Measurements from ENCODE around the gene ENO2.

ENO2 gene

DNA sequence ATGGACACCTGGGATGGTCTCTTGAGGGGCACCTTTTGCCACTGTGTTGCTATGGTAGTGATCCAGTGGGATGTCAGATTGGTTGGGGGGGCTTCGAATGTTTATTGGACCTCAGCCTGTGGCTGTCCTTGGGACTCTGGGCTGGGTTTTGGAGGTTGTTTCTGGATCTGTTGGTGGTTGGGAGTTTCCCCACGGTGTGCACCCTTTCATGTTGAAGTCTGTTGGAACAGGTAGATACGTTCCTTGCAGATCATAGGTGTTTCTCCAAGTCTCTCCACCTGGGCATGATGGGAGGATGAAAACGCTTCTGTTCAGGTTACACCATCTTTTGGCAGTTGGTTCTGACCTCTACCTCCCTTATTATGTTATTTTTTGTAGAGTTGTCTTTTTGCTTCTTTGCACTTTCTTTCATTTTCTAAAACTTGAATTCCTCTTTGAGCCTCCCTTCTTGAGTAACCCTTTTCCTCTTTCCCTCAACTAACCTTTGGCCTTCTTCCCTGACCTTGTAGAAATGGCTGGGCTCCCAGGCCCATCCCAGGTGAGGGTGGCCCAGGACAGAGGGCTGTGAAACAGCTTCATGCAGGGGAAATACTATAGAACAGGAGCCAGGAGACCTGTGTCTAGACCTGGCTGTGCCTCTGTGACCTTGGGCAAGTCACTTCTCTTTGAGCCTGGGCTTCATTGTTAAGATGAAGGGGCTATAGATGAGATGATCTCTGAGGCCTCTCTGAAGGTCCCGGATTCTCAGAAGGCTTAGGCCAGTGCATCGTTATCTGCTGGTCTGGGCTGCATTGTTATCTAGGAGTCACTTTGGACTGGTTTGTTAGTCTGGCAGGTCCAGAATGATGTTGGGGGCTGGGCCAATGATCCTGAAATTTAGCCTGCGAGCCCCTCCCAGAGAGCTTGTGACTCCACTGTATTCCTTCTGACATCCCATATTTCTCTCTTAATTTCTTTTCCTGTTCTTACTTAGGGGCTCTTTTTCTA is 15.4 kb downstream of the ENO2 start:
- no peak overlapping the region for H4K91ac ChIP-seq (ENCODE audit: low read depth, low read length, poor library complexity)
- no peak overlapping the region for H4K8ac ChIP-seq (ENCODE audit: low read depth, low read length)
- H3K4me1 ChIP-seq (ENCODE audit: control insufficient read depth in 2 of 2, insufficient read depth in 1 of 2, low read depth in 1 of 2, low read length in 2 of 2) = peaks cover 18 to 28% of the 10 kb centered on the region in 2 donors
- no peak overlapping the region for H2BK15ac ChIP-seq (ENCODE audit: low read length)
- no peak overlapping the region for H3K23ac ChIP-seq (ENCODE audit: low read depth, low read length, poor library complexity)
- no peak overlapping the region for H3K27ac ChIP-seq (replicated peaks; ENCODE audit: low read length)
- no peaks in the 10 kb centered on the region for H3K27me3 ChIP-seq (ENCODE audit: control insufficient read depth in 3 of 3, insufficient read depth in 3 of 3, low read depth in 1 of 3, low read length in 3 of 3)
- H2AFZ ChIP-seq (ENCODE audit: low read length) = no peak overlapping the region
- peak overlapping the region; percentile 76 for H3K4me2 ChIP-seq (ENCODE audit: insufficient read depth, low read length, poor library complexity, severe bottlenecking)
- H3K79me1 ChIP-seq (ENCODE audit: low read depth, low read length) = peaks cover 1% of the 10 kb centered on the region
- no peak overlapping the region for H2BK120ac ChIP-seq (ENCODE audit: low read depth, low read length)
- DNase-seq (ENCODE audit: low spot score) = no peak
- WGBS, 2 donors (ENCODE audit: extremely low coverage in 2 of 2, insufficient read length in 2 of 2, insufficient replicate concordance in 1 of 2) = no CpG with 5 or more reads among the region's 7 CpGs
- no peaks in the 10 kb centered on the region for H3K9me3 ChIP-seq (replicated peaks in 1 of 2; ENCODE audit: control insufficient read depth in 2 of 2, insufficient read depth in 1 of 2, low read depth in 1 of 2, low read length in 2 of 2)
- H3K18ac ChIP-seq (ENCODE audit: low read length) = no peak overlapping the region
- H2BK12ac ChIP-seq (ENCODE audit: low read length) = no peak overlapping the region
- H3K4me3 ChIP-seq (ENCODE audit: low read length in 2 of 2) = peak overlapping the region; percentile 77 to 88
- no peak overlapping the region for H3K4ac ChIP-seq (ENCODE audit: low read length)
- peak overlapping the region; percentile 87 for H3K9ac ChIP-seq (ENCODE audit: low read depth, low read length, poor library complexity)
- no peak overlapping the region for H2AK5ac ChIP-seq (ENCODE audit: low read depth, low read length)
- H3K36me3 ChIP-seq (replicated peaks in 1 of 2; ENCODE audit: control insufficient read depth in 2 of 2, insufficient read depth in 2 of 2, low read length in 2 of 2) = peaks cover 12 to 49% of the 10 kb centered on the region in 2 donors
- H2BK5ac ChIP-seq (ENCODE audit: low read length) = peak overlapping the region; percentile 55
- H3K14ac ChIP-seq (ENCODE audit: low read length) = no peak overlapping the region

DNA sequence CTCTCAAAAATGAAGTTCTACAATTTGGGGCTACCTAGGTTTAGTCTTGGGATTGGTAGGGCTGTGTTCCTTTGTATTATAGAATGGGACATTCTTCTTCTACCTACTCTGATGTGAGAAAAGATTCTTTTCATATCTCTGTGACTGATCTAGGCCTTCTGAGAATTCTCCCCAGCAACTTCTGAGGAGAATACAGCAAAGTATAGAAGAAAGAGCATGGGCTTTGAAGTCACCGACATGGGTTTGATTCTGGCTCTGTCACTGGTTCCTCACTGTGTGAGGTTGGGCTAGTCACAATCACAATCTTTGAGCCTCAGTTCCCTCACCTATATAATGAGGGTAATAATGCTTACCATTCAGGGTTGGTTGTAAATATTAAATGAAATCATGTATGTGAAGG is 18.4 kb downstream of the ENO2 start:
- Histone ChIP-seq H2BK120ac (ENCODE audit: low read depth, low read length) (no peak overlapping the region), H2BK12ac (ENCODE audit: low read length) (no peak overlapping the region), H3K4ac (ENCODE audit: low read length) (no peak overlapping the region), H3K23ac (ENCODE audit: low read depth, low read length, poor library complexity) (no peak overlapping the region), H3K9me3 (replicated peaks in 1 of 2; ENCODE audit: control insufficient read depth in 2 of 2, insufficient read depth in 1 of 2, low read depth in 1 of 2, low read length in 2 of 2) (no peaks in the 10 kb centered on the region), H4K91ac (ENCODE audit: low read depth, low read length, poor library complexity) (no peak overlapping the region), H3K4me2 (ENCODE audit: insufficient read depth, low read length, poor library complexity, severe bottlenecking) (no peak overlapping the region), H3K79me1 (ENCODE audit: low read depth, low read length) (peaks cover 5% of the 10 kb centered on the region), H3K14ac (ENCODE audit: low read length) (no peak overlapping the region), H4K8ac (ENCODE audit: low read depth, low read length) (no peak overlapping the region), H3K4me1 (ENCODE audit: control insufficient read depth in 2 of 2, insufficient read depth in 1 of 2, low read depth in 1 of 2, low read length in 2 of 2) (peaks cover 8 to 13% of the 10 kb centered on the region in 2 donors), H3K27ac (replicated peaks; ENCODE audit: low read length) (no peak overlapping the region), H2AK5ac (ENCODE audit: low read depth, low read length) (no peak overlapping the region), H3K36me3 (replicated peaks in 1 of 2; ENCODE audit: control insufficient read depth in 2 of 2, insufficient read depth in 2 of 2, low read length in 2 of 2) (peaks cover 29 to 72% of the 10 kb centered on the region in 2 donors), H2BK5ac (ENCODE audit: low read length) (no peak overlapping the region), H3K18ac (ENCODE audit: low read length) (no peak overlapping the region), H2BK15ac (ENCODE audit: low read length) (no peak overlapping the region), H3K27me3 (ENCODE audit: control insufficient read depth in 3 of 3, insufficient read depth in 3 of 3, low read depth in 1 of 3, low read length in 3 of 3) (no peaks in the 10 kb centered on the region), H3K4me3 (ENCODE audit: low read length in 2 of 2) (no peak overlapping the region), H3K9ac (ENCODE audit: low read depth, low read length, poor library complexity) (no peak overlapping the region), H2AFZ (ENCODE audit: low read length) (no peak overlapping the region)
- WGBS, 2 donors (ENCODE audit: extremely low coverage in 2 of 2, insufficient read length in 2 of 2, insufficient replicate concordance in 1 of 2) = no CpG with 5 or more reads among the region's 1 CpG
- no peak for DNase-seq (ENCODE audit: low spot score)

DNA sequence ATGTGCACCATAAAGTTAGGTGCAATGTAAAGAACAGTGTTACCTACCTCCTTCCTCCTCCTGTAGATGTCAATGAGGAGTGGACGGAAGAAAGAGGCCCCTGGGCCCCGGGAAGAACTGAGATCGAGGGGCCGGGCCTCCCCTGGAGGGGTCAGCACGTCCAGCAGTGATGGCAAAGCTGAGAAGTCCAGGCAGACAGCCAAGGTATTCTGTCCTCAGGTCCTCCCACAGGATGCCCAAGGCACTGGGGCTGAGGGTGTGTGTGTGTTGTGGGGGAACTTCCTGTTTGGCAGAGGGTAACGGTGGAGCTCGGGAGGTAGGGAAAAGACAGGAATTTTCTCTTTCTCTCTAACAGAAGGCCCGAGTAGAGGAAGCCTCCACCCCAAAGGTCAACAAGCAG is 19.7 kb downstream of the ENO2 start:
- Histone ChIP-seq H3K9ac (ENCODE audit: low read depth, low read length, poor library complexity) (no peak overlapping the region), H3K4me2 (ENCODE audit: insufficient read depth, low read length, poor library complexity, severe bottlenecking) (no peak overlapping the region), H3K9me3 (replicated peaks in 1 of 2; ENCODE audit: control insufficient read depth in 2 of 2, insufficient read depth in 1 of 2, low read depth in 1 of 2, low read length in 2 of 2) (no peaks in the 10 kb centered on the region), H2BK5ac (ENCODE audit: low read length) (no peak overlapping the region), H4K8ac (ENCODE audit: low read depth, low read length) (no peak overlapping the region), H3K79me1 (ENCODE audit: low read depth, low read length) (peaks cover 12% of the 10 kb centered on the region), H2BK120ac (ENCODE audit: low read depth, low read length) (no peak overlapping the region), H3K14ac (ENCODE audit: low read length) (no peak overlapping the region), H2AFZ (ENCODE audit: low read length) (no peak overlapping the region), H3K18ac (ENCODE audit: low read length) (no peak overlapping the region), H3K23ac (ENCODE audit: low read depth, low read length, poor library complexity) (no peak overlapping the region), H2BK15ac (ENCODE audit: low read length) (no peak overlapping the region), H3K27me3 (ENCODE audit: control insufficient read depth in 3 of 3, insufficient read depth in 3 of 3, low read depth in 1 of 3, low read length in 3 of 3) (no peaks in the 10 kb centered on the region), H4K91ac (ENCODE audit: low read depth, low read length, poor library complexity) (no peak overlapping the region), H3K4me3 (ENCODE audit: low read length in 2 of 2) (no peak overlapping the region), H3K36me3 (replicated peaks in 1 of 2; ENCODE audit: control insufficient read depth in 2 of 2, insufficient read depth in 2 of 2, low read length in 2 of 2) (peaks cover 35 to 82% of the 10 kb centered on the region in 2 donors), H3K4me1 (ENCODE audit: control insufficient read depth in 2 of 2, insufficient read depth in 1 of 2, low read depth in 1 of 2, low read length in 2 of 2) (peaks cover 12 to 13% of the 10 kb centered on the region in 2 donors), H3K4ac (ENCODE audit: low read length) (no peak overlapping the region), H2BK12ac (ENCODE audit: low read length) (no peak overlapping the region), H3K27ac (replicated peaks; ENCODE audit: low read length) (no peak overlapping the region), H2AK5ac (ENCODE audit: low read depth, low read length) (no peak overlapping the region)
- no CpG with 5 or more reads among the region's 8 CpGs for WGBS, 2 donors (ENCODE audit: extremely low coverage in 2 of 2, insufficient read length in 2 of 2, insufficient replicate concordance in 1 of 2)
- DNase-seq (ENCODE audit: low spot score) = no peak

DNA sequence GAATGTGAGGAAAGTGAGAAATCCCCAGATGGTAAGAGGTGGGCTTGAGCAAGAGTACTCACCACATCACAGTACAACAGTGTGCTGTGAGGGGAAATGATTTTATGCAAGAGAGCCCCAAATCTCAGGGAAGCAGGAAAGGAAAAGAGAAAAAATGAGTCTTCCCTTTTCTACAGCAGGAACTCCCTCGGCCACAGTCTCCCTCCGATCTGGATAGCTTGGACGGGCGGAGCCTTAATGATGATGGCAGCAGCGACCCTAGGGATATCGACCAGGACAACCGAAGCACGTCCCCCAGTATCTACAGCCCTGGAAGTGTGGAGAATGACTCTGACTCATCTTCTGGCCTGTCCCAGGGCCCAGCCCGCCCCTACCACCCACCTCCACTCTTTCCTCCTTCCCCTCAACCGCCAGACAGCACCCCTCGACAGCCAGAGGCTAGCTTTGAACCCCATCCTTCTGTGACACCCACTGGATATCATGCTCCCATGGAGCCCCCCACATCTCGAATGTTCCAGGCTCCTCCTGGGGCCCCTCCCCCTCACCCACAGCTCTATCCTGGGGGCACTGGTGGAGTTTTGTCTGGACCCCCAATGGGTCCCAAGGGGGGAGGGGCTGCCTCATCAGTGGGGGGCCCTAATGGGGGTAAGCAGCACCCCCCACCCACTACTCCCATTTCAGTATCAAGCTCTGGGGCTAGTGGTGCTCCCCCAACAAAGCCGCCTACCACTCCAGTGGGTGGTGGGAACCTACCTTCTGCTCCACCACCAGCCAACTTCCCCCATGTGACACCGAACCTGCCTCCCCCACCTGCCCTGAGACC is 21.2 kb downstream of the ENO2 start:
- no peak overlapping the region for H2BK12ac ChIP-seq (ENCODE audit: low read length)
- no peak overlapping the region for H3K18ac ChIP-seq (ENCODE audit: low read length)
- no peak overlapping the region for H3K14ac ChIP-seq (ENCODE audit: low read length)
- H2AK5ac ChIP-seq (ENCODE audit: low read depth, low read length) = no peak overlapping the region
- H3K36me3 ChIP-seq (replicated peaks in 1 of 2; ENCODE audit: control insufficient read depth in 2 of 2, insufficient read depth in 2 of 2, low read length in 2 of 2) = peaks cover 40 to 84% of the 10 kb centered on the region in 2 donors
- WGBS, 2 donors (ENCODE audit: extremely low coverage in 2 of 2, insufficient read length in 2 of 2, insufficient replicate concordance in 1 of 2) = no CpG with 5 or more reads among the region's 14 CpGs
- no peak overlapping the region for H4K8ac ChIP-seq (ENCODE audit: low read depth, low read length)
- H3K27me3 ChIP-seq (ENCODE audit: control insufficient read depth in 3 of 3, insufficient read depth in 3 of 3, low read depth in 1 of 3, low read length in 3 of 3) = no peaks in the 10 kb centered on the region
- no peak overlapping the region for H3K27ac ChIP-seq (replicated peaks; ENCODE audit: low read length)
- no peak overlapping the region for H3K9ac ChIP-seq (ENCODE audit: low read depth, low read length, poor library complexity)
- H2BK15ac ChIP-seq (ENCODE audit: low read length) = no peak overlapping the region
- no peaks in the 10 kb centered on the region for H3K9me3 ChIP-seq (replicated peaks in 1 of 2; ENCODE audit: control insufficient read depth in 2 of 2, insufficient read depth in 1 of 2, low read depth in 1 of 2, low read length in 2 of 2)
- no peak overlapping the region for H2AFZ ChIP-seq (ENCODE audit: low read length)
- H3K23ac ChIP-seq (ENCODE audit: low read depth, low read length, poor library complexity) = peak overlapping the region; percentile 100
- H2BK120ac ChIP-seq (ENCODE audit: low read depth, low read length) = no peak overlapping the region
- H3K4ac ChIP-seq (ENCODE audit: low read length) = no peak overlapping the region
- peaks cover 12% of the 10 kb centered on the region for H3K79me1 ChIP-seq (ENCODE audit: low read depth, low read length)
- H3K4me1 ChIP-seq (ENCODE audit: control insufficient read depth in 2 of 2, insufficient read depth in 1 of 2, low read depth in 1 of 2, low read length in 2 of 2) = peaks cover 3 to 6% of the 10 kb centered on the region in 2 donors
- no peak for DNase-seq (ENCODE audit: low spot score)
- no peak overlapping the region for H4K91ac ChIP-seq (ENCODE audit: low read depth, low read length, poor library complexity)
- H3K4me2 ChIP-seq (ENCODE audit: insufficient read depth, low read length, poor library complexity, severe bottlenecking) = no peak overlapping the region
- no peak overlapping the region for H3K4me3 ChIP-seq (ENCODE audit: low read length in 2 of 2)
- no peak overlapping the region for H2BK5ac ChIP-seq (ENCODE audit: low read length)
